NCI-H1105 (cell line): ENCODE data around the gene FGD5.

Experiments
- DNase-seq: peaks from one replicate; lab custom pipeline; 2025; lab: John Stamatoyannopoulos, UW

FGD5 gene

GRCh38 chr3:14852058-14852594 is 33.4 kb downstream of the FGD5 start:
- no peak for DNase-seq

GRCh38 chr3:14852717-14853116 is 34.0 kb downstream of the FGD5 start:
- no peak for DNase-seq

- DNase-seq, result no peak
These were observed 34.6 kb downstream of the FGD5 start for GRCh38 chr3:14853271-14853951.

GRCh38 chr3:14857506-14857905 is 38.7 kb downstream of the FGD5 start:
- no peak for DNase-seq

- DNase-seq, result no peak
These were observed 39.3 kb downstream of the FGD5 start for GRCh38 chr3:14858105-14858504.

- DNase-seq, result no peak
These were observed 41.1 kb downstream of the FGD5 start for GRCh38 chr3:14859880-14860279.

GRCh38 chr3:14861031-14861430 is 42.3 kb downstream of the FGD5 start:
- no peak for DNase-seq

- DNase-seq, result no peak
These were observed 42.9 kb downstream of the FGD5 start for GRCh38 chr3:14861446-14862302.

GRCh38 chr3:14862303-14862660 is 43.5 kb downstream of the FGD5 start:
- DNase-seq, result no peak

GRCh38 chr3:14862661-14863230 is 44.0 kb downstream of the FGD5 start:
- DNase-seq, result no peak

GRCh38 chr3:14863333-14864100 is 44.8 kb downstream of the FGD5 start:
- DNase-seq, result no peak

GRCh38 chr3:14864131-14864530 is 45.4 kb downstream of the FGD5 start:
- DNase-seq, result no peak

- DNase-seq, result no peak
These were observed 47.9 kb downstream of the FGD5 start for GRCh38 chr3:14866627-14867026.

GRCh38 chr3:14867936-14868570 is 49.3 kb downstream of the FGD5 start:
- DNase-seq, result no peak

- no peak for DNase-seq
These were observed 51.4 kb downstream of the FGD5 start for GRCh38 chr3:14869917-14870782.

- no peak for DNase-seq
These were observed 52.0 kb downstream of the FGD5 start for GRCh38 chr3:14870783-14871060.

GRCh38 chr3:14871456-14872200 is 52.9 kb downstream of the FGD5 start:
- no peak for DNase-seq

- DNase-seq, result no peak
These were observed 53.9 kb downstream of the FGD5 start for GRCh38 chr3:14872706-14873105.

GRCh38 chr3:14874784-14875183 is 56.0 kb downstream of the FGD5 start:
- no peak for DNase-seq
